GM23338 (cell line): Measurements from ENCODE around the gene SORL1. TPM values are rescaled to one million over a fixed set of nuclear protein-coding genes. Genes with fewer than 3 reads are reported as not detected.

Experiments used
- ATAC-seq: fragments of 200-7000 bp; cut with Tn5 transposase; 3 replicates; pipeline ENCODE4 v1.9.1; 2020
- DNase-seq: peaks from one replicate; pipeline ENCODE4 v3.0.0-alpha.2; 2015; ENCODE audit warnings: low spot score
- H2AFZ ChIP-seq: fragments of 200-600 bp; sonication (generic); 2 replicates; pipeline ENCODE4 v1.8.0; 2016; ENCODE audit warnings: antibody characterized with exemption, mild to moderate bottlenecking, moderate library complexity
- H3F3A ChIP-seq: fragments of 200-600 bp; sonication (generic); replicated peaks from 2 replicates; pipeline ENCODE4 v1.8.0; 2017; ENCODE audit warnings: antibody characterized with exemption, mixed run types, low read depth
- H3K27ac ChIP-seq: fragments of 200-600 bp; sonication (generic); 2 replicates; pipeline ENCODE4 v1.6.1; 2016; ENCODE audit warnings: low read depth
- H3K27me3 ChIP-seq: fragments of 200-600 bp; sonication (generic); 2 replicates; pipeline ENCODE4 v1.8.0; 2016; ENCODE audit warnings: mild to moderate bottlenecking, mixed run types, moderate library complexity; ENCODE audit not compliant: insufficient read depth
- H3K36me3 ChIP-seq: fragments of 200-600 bp; sonication (generic); 2 replicates; pipeline ENCODE4 v1.8.0; 2016; ENCODE audit warnings: mild to moderate bottlenecking; ENCODE audit not compliant: insufficient read depth
- H3K4me1 ChIP-seq: fragments of 200-600 bp; sonication (generic); 2 replicates; pipeline ENCODE4 v1.8.0; 2016; ENCODE audit warnings: mild to moderate bottlenecking, moderate library complexity; ENCODE audit not compliant: insufficient read depth
- H3K4me2 ChIP-seq: fragments of 200-600 bp; sonication (generic); 2 replicates; pipeline ENCODE4 v1.7.1; 2017; ENCODE audit warnings: mixed run types
- H3K4me3 ChIP-seq: fragments of 200-600 bp; sonication (generic); 2 replicates; pipeline ENCODE4 v1.6.1; 2016; ENCODE audit warnings: mixed run types
- H3K79me2 ChIP-seq: fragments of 200-600 bp; sonication (generic); replicated peaks from 2 replicates; pipeline ENCODE4 v1.8.0; 2017; ENCODE audit warnings: mild to moderate bottlenecking; ENCODE audit not compliant: insufficient read depth
- H3K9me2 ChIP-seq: fragments of 200-600 bp; sonication (generic); 2 replicates; pipeline ENCODE4 v1.8.0; 2017; ENCODE audit not compliant: insufficient read depth
- H4K20me1 ChIP-seq: fragments of 200-600 bp; sonication (generic); replicated peaks from 2 replicates; pipeline ENCODE4 v1.8.0; 2017; ENCODE audit warnings: mild to moderate bottlenecking; ENCODE audit not compliant: insufficient read depth
- H3K27ac Mint-ChIP-seq: 2 replicates; pipeline ENCODE4 v1.8.0; 2020; ENCODE audit warnings: inconsistent platforms, mild to moderate bottlenecking, moderate library complexity, mixed read lengths
- H3K27me3 Mint-ChIP-seq: 3 replicates; pipeline ENCODE4 v1.8.0; 2022; ENCODE audit warnings: low read depth, mild to moderate bottlenecking, moderate library complexity, mixed read lengths, inconsistent platforms; ENCODE audit not compliant: insufficient read depth, poor library complexity
- H3K36me3 Mint-ChIP-seq: 3 replicates; pipeline ENCODE4 v1.8.0; 2021; ENCODE audit warnings: low read depth, mild to moderate bottlenecking, inconsistent platforms, moderate library complexity, mixed read lengths
- H3K4me1 Mint-ChIP-seq: 3 replicates; pipeline ENCODE4 v1.8.0; 2020; ENCODE audit warnings: mild to moderate bottlenecking, inconsistent platforms, mixed read lengths
- H3K4me3 Mint-ChIP-seq: 3 replicates; pipeline ENCODE4 v1.8.0; 2021; ENCODE audit warnings: moderate library complexity, mild to moderate bottlenecking, inconsistent platforms, mixed read lengths
- H3K9me3 Mint-ChIP-seq: 3 replicates; pipeline ENCODE4 v1.8.0; 2020; ENCODE audit warnings: moderate library complexity, mild to moderate bottlenecking, inconsistent platforms, mixed read lengths
- CTCF ChIP-seq, 2 experiments: fragments of 200-600 bp in 1 of 2; sonication (generic) in 1 of 2; conservative IDR thresholded peaks; 2 replicates each; pipeline versions ENCODE4 v1.5.1 to v1.6.1; 2016 to 2017; ENCODE audit warnings: antibody characterized with exemption in 2 of 2, low read depth in 2 of 2, mild to moderate bottlenecking in 2 of 2, moderate library complexity in 1 of 2
- EZH2 ChIP-seq: fragments of 200-600 bp; sonication (generic); IDR thresholded peaks from one replicate; pipeline ENCODE4 v1.8.0; 2017; ENCODE audit warnings: antibody characterized with exemption, mild to moderate bottlenecking, low read depth; ENCODE audit not compliant: unreplicated experiment
- JUNB ChIP-seq: IDR thresholded peaks from one replicate; pipeline ENCODE4 v1.6.1; 2016; ENCODE audit warnings: antibody characterized with exemption; ENCODE audit not compliant: unreplicated experiment
- ZNF114 ChIP-seq: fragments of 250-450 bp; sonication (Bioruptor Pico); IDR thresholded peaks from 2 replicates; pipeline ENCODE4 v1.5.0; 2020; ENCODE audit warnings: mild to moderate bottlenecking, moderate library complexity
- ZNF462 ChIP-seq: fragments of 250-450 bp; sonication (Bioruptor Pico); IDR thresholded peaks from 2 replicates; pipeline ENCODE4 v1.5.0; 2020; ENCODE audit warnings: mild to moderate bottlenecking, moderate library complexity
- polyA plus RNA-seq: library from polyadenylated mRNA; unstranded; fragments of >200 nt; fragmentation: Nextera tagmentation; extraction: Ambion mirVana; gene quantifications from 2 replicates; pipeline ENCODE4 v1.2.1, GENCODE V29; 2016
- total RNA-seq: library from RNA; depleted of rRNA; stranded (reverse); fragments of >200 nt; shearing (Covaris generic); gene quantifications from 2 replicates; pipeline ENCODE4 v1.2.3, GENCODE V29; 2014

Gene SORL1
- total and polyA plus RNA-seq, 2 experiments from 2014 or later = 23.0 to 78.8 TPM

GRCh38 chr11:121456151-121456550 is 4.0 kb downstream of the SORL1 start (continued):
- TF ChIP-seq ZNF462 (no peak), CTCF (conservative IDR thresholded peaks at IDR 0.05; ENCODE audit: low read depth in 2 of 2) (no peak)

GRCh38 chr11:121456816-121457431 is 4.8 kb downstream of the SORL1 start:
- Histone ChIP-seq H3K4me1 (peaks cover 85% of the 10 kb centered on the region), H3K9me2 (no peaks in the 10 kb centered on the region), H3F3A (no peaks in the 10 kb centered on the region), H3K4me2 (0 out of 2 replicates have a peak overlapping the region, but pooled peaks have one; percentile 62), H3K27me3 (no peaks in the 10 kb centered on the region), H2AFZ (no peak overlapping the region), H3K4me3 (no peak overlapping the region), H4K20me1 (no peaks in the 10 kb centered on the region; the same call in 1 of the 2 replicates), H3K36me3 (no peaks in the 10 kb centered on the region), H3K79me2 (peaks cover 97% of the 10 kb centered on the region), H3K27ac (0 out of 2 replicates have a peak overlapping the region, but pooled peaks have one; percentile 7)
- Mint-ChIP-seq H3K9me3 (no peaks in the 10 kb centered on the region; the same call in 2 of the 3 replicates), H3K4me3 (no peak overlapping the region), H3K27me3 (peaks cover 18% of the 10 kb centered on the region), H3K27ac (peak overlapping the region; percentile 64; the same call in 1 of the 2 replicates), H3K36me3 (peaks cover 7% of the 10 kb centered on the region; the same call in 2 of the 3 replicates), H3K4me1 (peaks cover 84% of the 10 kb centered on the region)
- ATAC-seq (no peak), DNase-seq (no peak)
- no peak for TF ChIP-seq CTCF (conservative IDR thresholded peaks at IDR 0.05; ENCODE audit: low read depth in 2 of 2)
- TF ChIP-seq ZNF114 = no peak
- no peak for TF ChIP-seq JUNB
- no peak for TF ChIP-seq EZH2
